Measurements from ENCODE around the gene SERPINA1. TPM values are rescaled to one million over a fixed set of nuclear protein-coding genes. Genes with fewer than 3 reads are reported as not detected.

Gene SERPINA1
- total and polyA plus RNA-seq, 2 experiments from 2014 or later, result 3,480 to 5,074 TPM

DNA sequence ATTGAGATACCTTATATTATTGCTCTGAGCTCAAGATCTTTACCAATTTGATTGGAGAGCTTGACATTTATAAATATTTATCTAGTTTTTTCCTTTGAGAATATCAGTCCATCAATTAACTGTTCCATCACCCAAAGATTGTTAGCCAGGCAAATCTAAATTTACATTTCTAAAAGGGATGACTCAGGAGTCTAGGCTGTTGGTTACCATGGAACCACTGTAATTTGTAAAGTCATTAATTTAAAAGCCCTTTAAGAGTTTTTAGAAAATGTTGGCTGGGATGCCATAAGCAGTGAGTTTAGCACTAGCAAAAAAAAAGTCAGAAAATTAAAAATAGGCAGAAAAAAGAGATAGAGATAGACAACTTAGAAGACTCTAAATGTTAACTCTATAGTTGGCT is 19.5 kb upstream of the SERPINA1 start:
- Histone ChIP-seq H3K4me1 (ENCODE audit: insufficient read depth) (peaks cover 8% of the 10 kb centered on the region), H3K36me3 (replicated peaks; ENCODE audit: insufficient read depth, low read depth) (no peaks in the 10 kb centered on the region), H3K9me3 (ENCODE audit: low read depth) (no peaks in the 10 kb centered on the region), H3K27ac (no peak overlapping the region), H3K9me2 (replicated peaks; ENCODE audit: insufficient read depth) (no peaks in the 10 kb centered on the region), H3K27me3 (no peaks in the 10 kb centered on the region), H3K4me2 (no peak overlapping the region), H3K4me3 (no peak overlapping the region), H3K79me2 (no peaks in the 10 kb centered on the region), H4K20me1 (ENCODE audit: insufficient read depth, poor library complexity, severe bottlenecking) (no peaks in the 10 kb centered on the region), H2AFZ (no peak overlapping the region)
- no peak for DNase-seq (ENCODE audit: low spot score)
- TF ChIP-seq, protein P1, sequence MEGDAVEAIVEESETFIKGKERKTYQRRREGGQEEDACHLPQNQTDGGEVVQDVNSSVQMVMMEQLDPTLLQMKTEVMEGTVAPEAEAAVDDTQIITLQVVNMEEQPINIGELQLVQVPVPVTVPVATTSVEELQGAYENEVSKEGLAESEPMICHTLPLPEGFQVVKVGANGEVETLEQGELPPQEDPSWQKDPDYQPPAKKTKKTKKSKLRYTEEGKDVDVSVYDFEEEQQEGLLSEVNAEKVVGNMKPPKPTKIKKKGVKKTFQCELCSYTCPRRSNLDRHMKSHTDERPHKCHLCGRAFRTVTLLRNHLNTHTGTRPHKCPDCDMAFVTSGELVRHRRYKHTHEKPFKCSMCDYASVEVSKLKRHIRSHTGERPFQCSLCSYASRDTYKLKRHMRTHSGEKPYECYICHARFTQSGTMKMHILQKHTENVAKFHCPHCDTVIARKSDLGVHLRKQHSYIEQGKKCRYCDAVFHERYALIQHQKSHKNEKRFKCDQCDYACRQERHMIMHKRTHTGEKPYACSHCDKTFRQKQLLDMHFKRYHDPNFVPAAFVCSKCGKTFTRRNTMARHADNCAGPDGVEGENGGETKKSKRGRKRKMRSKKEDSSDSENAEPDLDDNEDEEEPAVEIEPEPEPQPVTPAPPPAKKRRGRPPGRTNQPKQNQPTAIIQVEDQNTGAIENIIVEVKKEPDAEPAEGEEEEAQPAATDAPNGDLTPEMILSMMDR (IDR thresholded peaks at IDR 0.05; ENCODE audit: poor library complexity), result no peak
- no peak for TF ChIP-seq EZH2 (IDR thresholded peaks at IDR 0.05; ENCODE audit: borderline replicate concordance)
- no peak for TF ChIP-seq EZH2phosphoT487 (IDR thresholded peaks at IDR 0.05; ENCODE audit: low read depth, severe bottlenecking, unreplicated experiment)

DNA sequence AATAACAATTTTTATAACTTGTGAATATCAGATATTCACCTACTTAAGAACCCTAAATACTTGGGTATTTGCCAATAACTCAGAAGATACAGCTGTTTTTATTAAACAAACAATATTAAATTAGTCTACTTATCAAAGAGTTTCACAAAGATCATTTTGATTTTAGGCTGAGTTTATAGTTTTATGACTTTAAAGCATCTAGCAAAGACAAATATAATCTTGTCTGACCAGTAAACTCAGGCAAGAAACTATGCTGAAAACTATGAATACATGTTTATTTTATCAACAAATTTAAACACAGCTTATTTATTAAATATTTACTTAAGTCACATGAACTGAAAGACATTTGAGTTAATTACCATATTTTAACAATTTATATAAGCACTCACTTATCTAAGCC is 18.5 kb upstream of the SERPINA1 start:
- DNase-seq (ENCODE audit: low spot score), result no peak
- Histone ChIP-seq H3K27ac (no peak overlapping the region), H3K9me2 (replicated peaks; ENCODE audit: insufficient read depth) (no peaks in the 10 kb centered on the region), H3K4me3 (no peak overlapping the region), H3K27me3 (no peaks in the 10 kb centered on the region), H3K4me1 (ENCODE audit: insufficient read depth) (no peaks in the 10 kb centered on the region), H3K79me2 (no peaks in the 10 kb centered on the region), H3K9me3 (ENCODE audit: low read depth) (no peaks in the 10 kb centered on the region), H4K20me1 (ENCODE audit: insufficient read depth, poor library complexity, severe bottlenecking) (no peaks in the 10 kb centered on the region), H3K4me2 (no peak overlapping the region), H3K36me3 (replicated peaks; ENCODE audit: insufficient read depth, low read depth) (no peaks in the 10 kb centered on the region), H2AFZ (no peak overlapping the region)
- no peak for TF ChIP-seq EZH2 (IDR thresholded peaks at IDR 0.05; ENCODE audit: borderline replicate concordance)
- no peak for TF ChIP-seq EZH2phosphoT487 (IDR thresholded peaks at IDR 0.05; ENCODE audit: low read depth, severe bottlenecking, unreplicated experiment)
- TF ChIP-seq, protein P1 (IDR thresholded peaks at IDR 0.05; ENCODE audit: poor library complexity), result no peak

DNA sequence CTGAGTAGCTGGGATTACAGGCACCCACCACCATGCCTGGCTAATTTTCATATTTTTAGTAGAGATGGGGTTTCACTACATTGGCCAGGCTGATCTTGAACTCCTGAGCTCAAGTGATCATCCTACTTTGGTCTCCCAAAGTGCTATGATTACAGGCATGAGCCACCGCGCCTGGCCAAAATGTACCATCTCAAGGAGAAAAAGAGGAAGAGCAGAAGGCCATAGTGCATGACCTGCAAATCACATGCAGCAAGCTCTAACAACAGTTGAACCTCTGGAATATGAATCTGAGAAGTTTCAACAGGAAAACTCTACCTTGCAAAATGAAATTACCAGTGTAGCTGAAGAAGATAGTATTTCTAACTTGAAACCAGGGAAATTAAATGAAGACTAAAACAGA is 17.1 kb upstream of the SERPINA1 start:
- Histone ChIP-seq H3K36me3 (replicated peaks; ENCODE audit: insufficient read depth, low read depth) (no peaks in the 10 kb centered on the region), H4K20me1 (ENCODE audit: insufficient read depth, poor library complexity, severe bottlenecking) (no peaks in the 10 kb centered on the region), H3K27ac (no peak overlapping the region), H2AFZ (no peak overlapping the region), H3K9me3 (ENCODE audit: low read depth) (no peaks in the 10 kb centered on the region), H3K79me2 (no peaks in the 10 kb centered on the region), H3K4me1 (ENCODE audit: insufficient read depth) (no peaks in the 10 kb centered on the region), H3K4me2 (no peak overlapping the region), H3K27me3 (no peaks in the 10 kb centered on the region), H3K9me2 (replicated peaks; ENCODE audit: insufficient read depth) (no peaks in the 10 kb centered on the region), H3K4me3 (no peak overlapping the region)
- TF ChIP-seq, protein P1 (IDR thresholded peaks at IDR 0.05; ENCODE audit: poor library complexity), result no peak
- no peak for TF ChIP-seq EZH2phosphoT487 (IDR thresholded peaks at IDR 0.05; ENCODE audit: low read depth, severe bottlenecking, unreplicated experiment)
- no peak for TF ChIP-seq EZH2 (IDR thresholded peaks at IDR 0.05; ENCODE audit: borderline replicate concordance)
- 98% methylated on average over 2 of the region's 2 CpGs for whole genome bisulfite sequencing (ENCODE audit: low lambda C conversion rate, missing lambda C conversion rate)
- no peak for DNase-seq (ENCODE audit: low spot score)

DNA sequence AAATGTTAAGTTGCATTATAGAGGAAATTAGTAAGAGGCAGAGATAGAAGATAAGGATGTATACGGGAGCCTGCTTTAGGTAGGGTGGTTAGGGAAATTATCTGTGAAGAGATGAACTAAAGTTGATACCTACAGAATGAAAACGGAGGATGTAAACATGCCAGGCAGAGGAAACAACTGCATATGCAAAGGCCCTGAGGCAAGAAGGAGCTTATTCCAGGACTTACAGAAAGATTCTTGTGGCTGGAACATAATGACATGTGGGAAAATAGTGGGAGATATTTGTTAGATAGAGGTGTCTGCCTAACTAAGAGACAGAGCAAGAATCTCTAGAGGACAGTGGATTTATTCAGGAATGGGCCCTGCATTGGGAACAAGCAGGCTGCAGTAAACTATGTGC is 16.2 kb upstream of the SERPINA1 start:
- 67% methylated on average over 2 of the region's 2 CpGs for WGBS (ENCODE audit: low lambda C conversion rate, missing lambda C conversion rate)

More for the DNA sequence above, 16.2 kb upstream of the SERPINA1 start:
- no peaks in the 10 kb centered on the region for H3K4me1 ChIP-seq (ENCODE audit: insufficient read depth)
- H3K4me3 ChIP-seq, result no peak overlapping the region
- no peaks in the 10 kb centered on the region for H3K27me3 ChIP-seq
- H2AFZ ChIP-seq, result no peak overlapping the region
- no peaks in the 10 kb centered on the region for H3K9me2 ChIP-seq (replicated peaks; ENCODE audit: insufficient read depth)
- H3K4me2 ChIP-seq, result no peak overlapping the region
- DNase-seq (ENCODE audit: low spot score), result no peak
- H4K20me1 ChIP-seq (ENCODE audit: insufficient read depth, poor library complexity, severe bottlenecking), result no peaks in the 10 kb centered on the region
- no peaks in the 10 kb centered on the region for H3K36me3 ChIP-seq (replicated peaks; ENCODE audit: insufficient read depth, low read depth)
- TF ChIP-seq, protein P1 (IDR thresholded peaks at IDR 0.05; ENCODE audit: poor library complexity), result no peak
- TF ChIP-seq EZH2 (IDR thresholded peaks at IDR 0.05; ENCODE audit: borderline replicate concordance), result no peak
- no peak overlapping the region for H3K27ac ChIP-seq
- H3K79me2 ChIP-seq, result no peaks in the 10 kb centered on the region
- H3K9me3 ChIP-seq (ENCODE audit: low read depth), result no peaks in the 10 kb centered on the region
